HPDE6-E6E7 (cell line): ENCODE data around the gene DLG1.

ENCODE experiments used
- DNase-seq: peaks from one replicate; pipeline ENCODE4 v3.0.0; 2011; ENCODE audit warnings: missing footprints; ENCODE audit errors: extremely low spot score

DLG1 gene

DNA sequence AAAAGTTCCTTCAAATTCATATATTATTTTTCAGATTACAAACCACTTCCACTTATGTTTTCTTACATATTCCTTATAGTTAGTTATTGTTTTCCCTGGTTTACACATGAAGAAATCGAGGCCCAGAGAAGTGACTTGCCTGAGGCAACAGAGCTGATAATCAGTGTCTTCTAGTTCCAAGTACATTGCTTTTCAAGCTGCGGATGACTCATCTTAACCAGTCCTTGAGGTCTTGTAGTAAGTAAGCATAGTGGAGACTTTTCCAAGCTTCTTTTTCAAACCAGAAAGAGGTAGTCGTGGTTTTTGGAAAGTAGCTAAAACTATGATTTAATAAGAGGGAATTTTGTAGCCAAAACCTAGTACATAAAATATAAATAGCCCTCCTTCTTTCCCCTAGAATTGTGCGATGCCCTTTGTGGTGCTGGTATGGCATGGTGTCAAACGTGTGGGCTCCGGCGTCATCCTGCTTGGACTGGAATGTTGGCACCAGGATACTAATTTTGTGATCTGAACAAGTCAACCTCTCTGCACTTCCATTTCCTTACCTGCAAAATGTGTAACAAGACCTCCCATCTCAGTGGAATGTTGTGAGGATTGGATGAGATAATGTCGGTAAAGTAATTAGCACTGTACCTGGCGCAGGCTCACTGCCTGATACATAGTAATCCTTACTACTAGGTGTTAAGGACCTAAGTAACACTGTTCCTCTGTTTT, 19.0 kb upstream of the DLG1 start:
- no peak for DNase-seq

DNA sequence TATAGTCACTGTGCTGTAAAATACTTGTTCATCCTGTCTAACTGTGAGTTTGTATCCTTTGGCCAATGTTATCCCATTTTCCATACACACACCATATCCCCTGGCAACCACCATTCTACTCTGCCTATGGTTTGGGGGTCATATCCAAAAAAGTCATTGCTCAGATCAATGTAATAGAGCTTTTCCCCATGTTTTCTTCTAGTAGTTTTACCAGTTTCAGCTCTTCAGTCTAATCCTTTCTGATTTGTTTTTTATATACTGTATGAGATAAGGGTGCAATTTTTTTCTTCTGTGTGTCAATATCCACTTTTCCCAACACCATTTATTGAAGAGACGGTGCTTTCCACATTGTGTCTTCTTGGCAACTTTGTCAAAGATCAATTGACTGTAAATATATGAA, 14.0 kb upstream of the DLG1 start:
- no peak for DNase-seq

DNA sequence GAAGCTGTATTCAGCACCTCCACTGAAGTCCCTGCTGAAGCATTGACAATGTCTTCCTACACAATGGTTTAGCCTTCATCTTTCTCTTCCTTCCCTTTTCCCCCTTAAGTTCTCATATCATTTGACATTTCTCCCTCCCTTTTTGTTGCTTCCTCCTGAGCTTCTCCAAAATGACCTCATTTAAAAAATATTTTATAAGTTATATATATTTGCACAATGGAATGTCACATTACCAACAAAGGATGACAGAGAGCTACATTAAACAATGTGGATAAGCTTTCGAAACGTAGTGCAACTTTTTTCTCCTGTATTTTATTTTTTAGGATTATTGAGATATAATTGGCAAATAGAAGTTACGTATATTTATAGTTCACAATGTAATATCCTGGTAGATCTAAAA, 13.2 kb upstream of the DLG1 start:
- DNase-seq = no peak

DNA sequence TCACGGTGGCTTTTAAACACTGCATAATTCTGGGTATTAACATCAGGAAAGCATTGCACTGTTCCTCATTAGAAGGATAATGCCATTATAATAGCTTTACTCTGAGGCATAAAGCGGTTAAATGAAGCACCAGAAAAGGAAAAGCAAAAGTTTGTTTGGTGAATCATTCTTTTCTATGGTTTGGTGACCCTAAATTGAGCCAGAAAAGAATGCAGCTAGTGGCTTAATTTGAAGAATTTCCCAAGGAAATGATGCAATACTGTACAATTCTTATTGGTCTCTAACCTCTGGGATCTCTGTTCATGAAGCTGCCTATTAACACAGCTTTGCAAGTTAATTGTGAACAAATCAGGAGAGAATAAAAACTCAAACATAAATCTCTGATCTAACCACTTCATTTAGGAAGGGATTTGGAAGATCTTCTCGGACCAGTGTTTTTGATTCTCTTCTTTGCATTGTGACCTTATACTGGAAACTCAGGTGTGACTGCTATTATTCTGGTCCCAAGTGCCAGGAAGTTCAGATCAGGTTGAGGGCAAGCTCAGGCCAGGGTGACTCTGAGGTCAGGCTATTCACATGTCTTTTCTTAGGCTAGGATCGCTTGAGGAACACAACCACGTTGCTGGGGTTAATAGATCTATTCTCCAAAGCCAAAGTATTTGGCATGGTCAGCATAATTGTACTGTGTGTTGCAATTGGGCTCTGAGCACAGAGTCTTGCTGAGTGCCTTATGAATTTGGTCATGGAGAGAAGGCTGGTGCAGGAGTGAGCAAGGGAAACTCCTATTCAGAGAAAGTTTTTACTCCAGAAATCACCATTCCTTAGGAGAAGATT, 11.3 kb upstream of the DLG1 start:
- DNase-seq = no peak

DNA sequence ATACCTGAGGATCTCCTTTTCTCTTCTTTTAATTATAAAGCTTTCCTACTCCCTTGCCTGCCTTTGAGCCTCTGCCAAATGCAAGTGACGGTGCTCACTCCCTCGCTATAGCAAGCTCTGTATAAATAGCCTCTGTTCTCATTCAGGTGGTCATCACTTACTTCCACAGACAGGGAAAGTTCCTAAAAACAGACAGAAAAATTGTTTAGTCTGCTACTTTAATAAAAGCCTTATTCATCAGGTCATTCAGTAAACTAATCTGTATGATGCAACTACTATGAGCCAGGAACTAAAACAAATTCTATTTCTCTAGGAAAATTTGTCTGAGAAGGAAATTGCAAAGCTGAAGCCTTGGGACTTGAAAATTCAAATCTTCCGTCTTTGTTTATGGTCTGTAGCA, 10.2 kb upstream of the DLG1 start:
- DNase-seq = no peak

DNA sequence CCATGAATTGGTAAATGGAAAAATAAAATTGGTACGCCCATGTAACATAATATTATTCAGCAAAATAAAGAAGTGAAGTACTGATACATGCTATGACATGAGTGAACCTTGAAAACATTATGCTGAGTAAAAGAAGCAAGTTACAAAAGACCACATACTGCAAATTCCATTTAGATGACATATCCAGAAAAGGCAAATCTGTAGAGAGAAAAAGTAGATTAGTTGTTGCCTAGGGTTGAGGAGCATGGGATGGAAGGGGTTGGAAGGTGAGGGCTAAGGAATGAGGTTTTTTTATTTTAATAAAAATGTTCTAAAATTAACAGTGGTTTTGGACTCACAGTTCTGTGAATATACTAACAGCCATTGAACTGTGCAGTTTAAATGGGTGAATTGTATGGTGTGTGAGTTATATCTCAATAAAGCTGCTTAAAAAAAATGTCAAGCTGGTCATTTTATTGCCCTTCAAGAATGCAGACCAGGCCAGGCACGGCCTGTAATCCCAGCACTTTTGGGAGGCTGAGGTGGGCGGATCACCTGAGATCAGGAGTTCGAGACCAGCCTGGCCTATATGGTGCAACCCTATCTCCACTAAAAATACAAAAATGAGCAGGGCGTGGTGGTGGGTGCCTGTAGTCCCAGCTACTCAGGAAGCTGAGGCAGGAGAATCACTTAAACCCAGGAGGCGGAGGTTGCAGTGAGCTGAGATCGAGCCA, 8.1 kb upstream of the DLG1 start:
- no peak for DNase-seq

DNA sequence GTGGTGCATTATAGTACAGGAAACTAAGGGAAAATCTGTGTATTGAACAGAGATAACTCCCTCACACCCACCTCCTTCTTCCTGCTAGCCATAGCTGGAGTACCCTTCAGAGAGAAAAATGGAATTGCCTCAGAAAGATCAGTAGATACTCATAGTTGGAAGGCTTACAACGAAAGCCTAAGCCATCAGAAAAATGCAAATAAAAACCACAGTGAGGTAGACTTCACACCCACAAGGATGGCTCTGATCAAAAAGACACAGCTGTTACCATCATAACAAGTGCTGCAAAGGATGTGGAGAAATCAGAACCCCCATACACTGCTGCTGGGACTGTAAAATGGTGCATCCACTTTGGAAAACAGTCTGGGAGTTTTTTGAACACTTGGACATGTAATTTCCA, 7.4 kb upstream of the DLG1 start:
- no peak for DNase-seq

DNA sequence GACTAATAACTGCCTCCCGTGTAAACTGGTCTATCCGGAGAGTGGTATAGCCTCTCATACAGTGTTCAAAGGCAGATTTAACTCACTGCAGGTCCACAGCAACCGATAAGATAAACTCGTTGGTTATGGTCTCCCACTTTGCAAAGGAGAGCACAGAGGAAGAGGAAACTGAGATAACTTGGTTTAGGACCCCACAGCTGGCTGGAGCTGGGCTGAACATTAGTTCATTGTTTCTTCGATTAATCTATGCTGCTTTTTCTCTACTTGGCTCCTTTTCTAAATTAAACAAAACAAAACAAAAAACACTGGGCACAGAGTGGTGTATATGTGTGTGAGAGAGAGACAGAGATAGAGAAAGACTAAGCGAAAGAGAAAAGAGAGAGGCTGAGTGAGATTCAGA, 5.0 kb upstream of the DLG1 start:
- DNase-seq = no peak

DNA sequence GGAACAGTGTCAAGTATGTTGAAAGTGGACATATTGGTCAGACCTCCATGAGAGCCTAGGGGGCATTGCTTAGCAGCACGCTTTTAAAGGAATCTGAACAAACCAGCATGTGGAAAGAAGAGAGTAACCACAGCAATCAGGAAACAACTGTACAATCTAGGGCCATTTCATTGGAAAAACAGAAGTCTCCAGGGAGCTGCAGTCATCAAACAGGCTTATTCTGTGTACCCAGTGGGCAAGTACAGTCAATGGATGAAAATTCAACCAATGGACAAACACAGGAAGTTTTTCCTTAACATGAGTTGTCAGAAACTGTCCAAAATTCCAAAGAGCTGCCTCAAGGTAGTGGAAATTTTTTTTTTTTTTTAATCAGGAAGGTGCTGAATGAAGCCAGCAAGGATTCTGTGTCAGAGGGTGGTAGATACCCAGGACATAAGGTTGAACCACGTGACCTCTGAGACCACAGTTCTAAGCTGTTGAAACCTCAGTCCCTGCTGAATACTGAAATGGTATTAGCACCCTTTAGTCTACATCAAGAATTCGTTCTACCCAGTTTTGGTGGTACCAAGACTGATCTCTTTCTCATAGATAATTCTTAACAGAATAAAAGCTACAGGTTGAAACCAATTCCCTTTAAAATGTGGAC, 4.4 kb upstream of the DLG1 start:
- no peak for DNase-seq

DNA sequence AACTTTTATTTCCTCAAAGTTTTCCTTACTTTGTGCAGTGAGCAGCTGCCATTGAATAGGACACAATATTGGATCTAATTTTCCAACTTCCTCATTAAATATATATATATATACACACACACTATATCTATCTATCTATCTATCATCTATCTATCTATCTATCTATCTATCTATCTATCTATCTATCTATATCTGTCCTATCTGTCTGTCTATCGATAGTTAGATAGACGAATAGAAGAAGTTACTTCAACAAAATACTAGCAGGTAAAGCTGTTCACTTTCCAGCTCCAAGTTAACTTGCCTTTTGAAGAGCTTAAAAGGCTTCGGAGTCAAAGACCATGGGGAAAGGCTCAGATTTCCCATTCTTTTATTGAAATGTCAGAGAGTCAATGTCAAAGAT, 3.6 kb upstream of the DLG1 start:
- DNase-seq = no peak

DNA sequence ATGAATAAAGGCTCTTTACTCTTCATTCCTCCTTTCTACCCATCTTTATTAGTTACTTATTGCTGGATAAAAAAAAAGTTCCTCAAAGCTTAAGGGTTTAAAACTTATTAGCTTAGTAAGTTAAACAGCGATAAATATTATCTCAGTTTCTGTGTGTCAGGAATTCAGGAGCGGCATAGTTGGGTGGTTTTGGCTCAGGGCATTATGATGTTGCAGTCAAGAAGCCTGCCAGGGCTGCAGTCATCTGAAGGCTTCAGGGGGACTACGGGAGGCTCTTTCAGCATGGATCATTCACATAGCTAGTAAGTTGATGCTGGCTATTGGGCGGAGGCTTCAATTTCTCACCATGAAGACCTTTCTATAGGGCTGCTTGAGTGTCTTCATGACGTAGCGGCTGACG, 1.9 kb upstream of the DLG1 start:
- DNase-seq = no peak

DNA sequence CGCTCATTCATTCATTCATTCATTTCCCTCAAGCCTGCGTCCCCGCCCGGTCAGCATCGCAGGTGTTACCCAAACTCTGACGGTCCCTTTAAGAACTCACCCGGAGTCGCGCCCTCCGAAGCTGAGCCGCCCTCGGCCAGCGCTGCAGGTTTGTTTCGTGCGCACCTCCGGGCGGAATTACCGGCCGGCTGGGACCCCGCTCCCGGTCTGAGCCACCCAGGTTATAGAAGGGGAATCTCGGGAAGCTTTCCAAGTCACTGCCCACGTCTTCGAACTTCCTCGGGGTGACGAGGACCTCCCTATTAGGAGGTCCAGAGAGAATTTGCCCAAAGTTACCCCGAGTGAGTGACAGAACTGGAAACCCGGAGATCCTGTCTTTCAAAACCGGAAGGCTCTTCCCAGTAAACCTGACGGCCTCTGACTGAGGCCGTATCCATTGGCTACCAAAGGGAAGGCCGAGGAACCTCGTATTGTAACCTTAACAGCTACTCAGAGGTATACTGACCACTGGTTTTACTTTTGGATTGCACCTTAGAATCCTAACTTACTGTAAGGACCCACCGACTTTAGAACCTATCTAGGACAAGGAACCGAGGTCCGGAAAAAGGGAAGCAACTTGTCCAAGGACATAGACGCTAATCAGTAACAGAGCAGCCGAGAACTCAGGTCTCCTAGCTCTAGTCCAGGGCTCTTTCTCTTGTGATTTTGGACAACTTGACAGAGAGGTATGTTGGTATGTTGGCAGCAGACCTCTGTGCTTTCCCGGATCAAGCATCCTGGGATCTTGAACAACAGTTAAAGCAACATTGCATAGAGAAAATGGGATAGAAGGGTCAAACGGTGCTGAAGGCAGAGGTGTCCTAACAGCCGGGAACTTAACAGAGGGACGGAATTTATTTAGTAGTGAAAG, 788 bp upstream of the DLG1 start:
- peak; percentile 58 for DNase-seq

DNA sequence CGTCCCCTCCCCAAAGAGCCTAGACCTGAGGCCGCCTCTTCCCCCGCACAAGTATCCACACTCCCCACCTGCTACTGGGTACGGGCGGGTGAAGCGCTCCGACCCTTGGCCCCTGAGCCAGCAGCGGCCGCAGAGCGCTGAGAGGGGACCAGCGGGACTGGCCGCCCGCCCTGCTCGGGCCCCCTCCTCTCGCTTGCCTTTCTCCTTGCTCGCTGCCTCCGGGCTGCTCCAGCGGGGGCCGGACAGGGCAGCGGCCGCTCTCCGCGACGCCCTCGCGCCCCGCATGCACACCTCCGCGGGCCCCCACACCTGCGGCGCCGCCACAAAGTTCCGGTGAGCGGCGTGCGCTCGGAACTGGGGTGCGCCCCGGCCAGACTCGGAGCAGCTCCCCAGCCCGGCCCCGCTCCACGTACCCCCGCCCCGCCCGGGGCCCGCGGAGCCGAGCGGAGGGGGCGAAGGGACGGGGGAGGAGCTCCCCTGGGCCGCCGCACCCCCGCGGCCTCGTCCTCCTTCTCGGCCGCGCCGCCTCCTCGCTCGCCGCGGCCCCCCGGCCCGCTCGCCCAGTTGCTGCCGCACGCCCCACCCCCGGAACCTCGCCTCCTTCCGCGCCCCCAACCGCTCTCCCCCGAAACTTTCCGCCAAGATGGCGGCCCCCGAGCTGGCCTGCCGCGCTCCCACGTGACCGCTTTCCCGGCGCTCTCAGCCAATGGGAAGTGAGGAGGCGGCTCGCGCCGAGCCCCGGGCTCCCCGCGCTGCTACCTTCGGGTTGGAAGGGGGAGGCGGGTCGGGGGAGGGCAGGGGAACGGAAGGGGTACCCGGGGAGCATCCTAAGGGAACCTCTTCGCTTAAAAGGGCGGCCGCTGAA, 704 bp downstream of the DLG1 start:
- DNase-seq = peak; percentile 80

DNA sequence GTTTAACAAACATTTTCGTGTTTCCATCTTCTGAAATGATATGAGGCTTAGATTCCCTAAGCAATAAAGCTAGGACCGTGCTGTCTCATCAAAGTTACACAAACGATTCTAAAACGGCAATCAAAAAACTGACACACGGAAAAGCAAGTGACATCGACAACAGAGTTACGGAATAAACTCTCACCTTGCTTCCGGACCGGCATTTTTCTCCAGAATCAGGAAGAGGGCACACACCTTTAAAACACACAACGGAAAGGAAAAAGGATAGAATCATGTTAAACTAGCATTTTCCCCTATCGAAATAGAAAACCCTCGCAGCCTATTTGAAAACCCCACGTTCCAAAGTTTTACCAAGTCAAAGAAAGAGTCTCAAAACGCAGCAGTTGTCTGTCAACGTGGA, 1.4 kb downstream of the DLG1 start:
- DNase-seq = no peak

DNA sequence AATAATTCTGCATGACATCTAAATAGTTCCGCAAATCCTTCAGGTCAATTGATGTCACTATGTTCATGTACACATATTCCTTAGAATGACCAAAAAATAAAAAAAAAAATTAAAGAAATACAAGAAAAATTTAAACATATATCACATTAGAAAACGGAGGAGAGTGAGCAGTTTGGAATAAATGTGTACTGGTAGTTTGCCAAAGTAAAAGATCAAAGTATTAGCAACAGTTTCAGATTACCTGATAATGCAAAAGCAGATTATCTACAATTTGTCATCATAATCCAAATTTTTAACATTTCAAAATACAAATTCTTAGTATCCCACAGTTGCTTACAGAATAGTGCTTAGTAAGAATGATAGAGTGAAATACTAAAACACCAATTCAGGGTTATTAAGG, 1.9 kb downstream of the DLG1 start:
- no peak for DNase-seq

DNA sequence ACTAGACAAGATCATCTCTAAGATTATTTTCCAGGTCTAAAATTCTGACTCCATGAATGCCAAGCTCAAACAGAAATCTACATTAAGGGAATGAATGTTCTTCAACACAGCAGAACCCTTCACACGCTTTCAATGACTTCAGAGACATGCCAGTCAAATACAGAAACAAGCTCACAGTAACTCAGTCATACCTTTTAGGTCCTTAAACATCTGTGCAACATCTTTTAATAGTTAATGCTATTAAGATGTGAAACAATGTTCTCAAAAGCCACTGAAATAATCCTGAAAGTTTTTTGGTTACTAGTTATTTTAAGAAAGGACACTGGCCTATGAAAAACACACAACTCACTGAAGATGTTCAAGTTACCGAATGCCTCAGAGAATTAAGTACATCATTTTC, 2.5 kb downstream of the DLG1 start:
- DNase-seq = no peak

DNA sequence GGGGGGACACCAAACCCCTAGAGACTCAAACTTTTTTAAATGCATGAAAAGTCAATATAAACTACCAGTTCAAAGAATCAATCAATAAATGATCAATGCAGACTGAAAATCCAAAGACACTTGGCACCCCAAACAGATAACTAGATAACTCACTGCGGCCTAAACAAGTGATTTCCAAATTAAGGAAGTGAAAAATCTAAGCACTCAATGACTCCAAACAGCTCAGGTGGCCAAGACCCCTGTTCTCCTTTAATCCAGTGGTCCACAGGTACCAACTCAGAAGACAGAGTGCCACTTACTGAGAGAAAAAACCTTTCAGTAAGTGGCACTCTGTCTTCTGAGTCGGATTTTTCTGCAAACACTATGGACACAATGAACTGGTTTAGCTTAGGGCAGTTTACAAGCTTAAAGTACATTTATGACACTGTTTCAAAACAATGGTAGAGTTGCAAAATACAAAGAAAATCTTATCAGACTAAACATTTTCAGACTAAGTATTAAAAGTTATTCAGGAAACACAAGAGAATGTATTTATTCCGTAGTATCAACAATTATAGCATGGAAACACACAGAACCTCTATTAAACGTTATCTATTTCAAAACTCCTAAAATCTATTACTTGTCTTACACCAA, 4.7 kb downstream of the DLG1 start:
- DNase-seq = no peak

DNA sequence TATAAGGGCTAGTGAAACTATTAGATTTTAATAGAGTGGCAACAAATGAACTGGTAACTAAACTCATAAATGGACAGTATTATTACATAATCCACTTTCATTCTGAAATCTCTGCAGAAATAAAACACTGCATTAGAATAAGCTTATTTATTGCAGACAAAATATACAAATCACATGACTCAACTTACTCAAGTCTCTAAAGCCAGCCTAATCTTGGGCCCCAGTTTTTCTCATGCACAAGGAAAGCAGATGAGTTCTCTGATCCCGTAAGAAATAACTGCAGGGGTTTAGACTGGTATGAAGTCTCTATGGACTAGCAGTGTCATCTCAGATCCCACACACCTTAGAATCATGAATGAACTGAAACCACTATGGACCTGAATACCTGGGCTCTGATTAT, 5.8 kb downstream of the DLG1 start:
- no peak for DNase-seq

DNA sequence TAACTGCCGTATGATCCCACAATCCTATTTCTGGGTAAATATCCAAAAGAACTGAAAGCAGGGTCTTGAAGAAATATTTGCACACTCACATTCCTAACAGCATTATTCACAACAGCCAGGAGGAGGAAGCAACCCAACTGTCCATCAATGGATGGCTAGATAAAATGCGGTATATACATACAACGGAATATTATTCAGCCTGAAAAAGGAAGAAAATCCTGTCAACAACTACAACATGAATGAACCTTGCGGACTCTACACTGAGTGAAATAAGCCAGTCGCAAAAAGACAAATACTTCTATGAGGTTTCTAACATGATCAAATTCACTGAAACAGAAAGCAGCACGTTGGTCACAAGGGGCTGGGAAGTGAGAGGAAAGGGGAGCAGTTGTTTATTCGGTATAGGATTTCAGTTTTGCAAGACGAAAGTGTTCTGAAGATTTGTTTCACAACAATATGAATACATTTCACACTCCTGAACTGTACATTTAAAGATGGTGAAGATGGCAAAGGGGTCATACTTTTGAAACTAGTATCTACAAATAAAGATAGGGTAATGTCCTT, 6.2 kb downstream of the DLG1 start:
- no peak for DNase-seq

DNA sequence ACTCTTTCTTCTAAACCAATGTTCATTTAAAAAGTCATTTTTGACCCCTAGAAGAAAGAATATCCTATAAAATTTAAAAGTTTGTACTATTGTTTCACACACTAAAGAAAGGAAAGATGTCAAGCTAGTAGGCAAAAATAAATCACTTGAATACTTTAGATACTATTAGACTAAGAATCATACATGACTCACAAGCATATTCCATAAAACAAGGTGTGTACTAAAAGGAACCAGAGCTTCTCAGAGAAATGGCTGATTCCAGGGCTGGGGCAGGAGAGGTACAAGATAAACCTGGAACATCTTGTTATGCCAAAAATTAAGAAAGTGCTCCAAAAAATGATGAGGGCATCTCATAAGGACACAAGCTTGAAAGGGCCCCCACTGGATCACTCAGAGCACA, 8.7 kb downstream of the DLG1 start:
- DNase-seq = no peak
